Neural cell (in vitro differentiated cells): Measurements from ENCODE around the gene MSGN1. TPM values are rescaled to one million over a fixed set of nuclear protein-coding genes. Genes with fewer than 3 reads are reported as not detected.

Source experiments
- H2AFZ ChIP-seq: fragments of 200-600, 300-800 bp; sonication (generic), shearing (Covaris generic); 2 replicates; pipeline ENCODE4 v1.6.0; 2014; ENCODE audit warnings: low read depth, mild to moderate bottlenecking, antibody characterized with exemption, low read length, moderate library complexity
- H3F3A ChIP-seq: fragments of 200-600 bp; shearing (Covaris generic); 2 replicates; pipeline ENCODE4 v1.6.1; 2016; ENCODE audit warnings: mild to moderate bottlenecking, moderate library complexity, mixed read lengths, antibody characterized with exemption, low read length; ENCODE audit not compliant: insufficient read depth, poor library complexity, severe bottlenecking
- H3K27ac ChIP-seq: fragments of 200-600, 300-800 bp; sonication (generic), shearing (Covaris generic); 2 replicates; pipeline ENCODE4 v1.5.1; 2014; ENCODE audit warnings: mild to moderate bottlenecking, low read length, moderate library complexity
- H3K27me3 ChIP-seq: fragments of 300-800, 200-600 bp; sonication (generic), shearing (Covaris generic); 2 replicates; pipeline ENCODE4 v1.6.0; 2014; ENCODE audit warnings: mild to moderate bottlenecking, low read depth, low read length, moderate library complexity; ENCODE audit not compliant: insufficient read depth
- H3K36me3 ChIP-seq: fragments of 300-800, 200-600 bp; sonication (generic), shearing (Covaris generic); 2 replicates; pipeline ENCODE4 v1.5.1; 2014; ENCODE audit warnings: mild to moderate bottlenecking, antibody characterized with exemption, low read length, moderate library complexity; ENCODE audit not compliant: insufficient read depth
- H3K4me2 ChIP-seq: fragments of 300-800, 200-600 bp; sonication (generic), shearing (Covaris generic); 2 replicates; pipeline ENCODE4 v1.6.0; 2014; ENCODE audit warnings: mild to moderate bottlenecking, low read length
- H3K4me3 ChIP-seq: fragments of 300-800, 200-600 bp; sonication (generic), shearing (Covaris generic); 2 replicates; pipeline ENCODE4 v1.5.1; 2014; ENCODE audit warnings: mild to moderate bottlenecking, low read length, moderate library complexity
- H3K79me2 ChIP-seq: fragments of 200-600 bp; shearing (Covaris generic); replicated peaks from 2 replicates; pipeline ENCODE4 v1.6.0; 2014; ENCODE audit warnings: mild to moderate bottlenecking, low read length, moderate library complexity; ENCODE audit not compliant: insufficient read depth
- H3K9ac ChIP-seq: fragments of 300-800, 200-600 bp; sonication (generic), shearing (Covaris generic); 2 replicates; pipeline ENCODE4 v1.6.1; 2016; ENCODE audit warnings: mild to moderate bottlenecking, low read length, mixed read lengths
- H3K9me2 ChIP-seq: fragments of 200-600 bp; shearing (Covaris generic); 2 replicates; pipeline ENCODE4 v1.6.1; 2016; ENCODE audit warnings: mild to moderate bottlenecking, low read length, mixed read lengths; ENCODE audit not compliant: insufficient read depth
- H3K9me3 ChIP-seq: fragments of 200-600, 300-800 bp; sonication (generic), shearing (Covaris generic); 2 replicates; pipeline ENCODE4 v1.6.1; 2016; ENCODE audit warnings: mild to moderate bottlenecking, mixed run types, low read length, moderate library complexity, mixed read lengths
- H4K20me1 ChIP-seq: fragments of 200-600 bp; shearing (Covaris generic); 2 replicates; pipeline ENCODE4 v1.6.1; 2016; ENCODE audit warnings: mild to moderate bottlenecking, mixed run types; ENCODE audit not compliant: insufficient read depth
- EP300 ChIP-seq: fragments of 450-650 bp; conservative IDR thresholded peaks from 2 replicates; pipeline ENCODE4 v1.6.1; 2014; ENCODE audit warnings: antibody characterized with exemption, mild to moderate bottlenecking, moderate library complexity; ENCODE audit not compliant: poor library complexity, severe bottlenecking
- EZH2 ChIP-seq: fragments of 200-600, 300-800 bp; shearing (Covaris generic), sonication (generic); IDR thresholded peaks from 2 replicates; pipeline ENCODE4 v1.6.1; 2014; ENCODE audit warnings: antibody characterized with exemption, low read length, borderline replicate concordance, mild to moderate bottlenecking; ENCODE audit not compliant: insufficient read depth, poor library complexity, severe bottlenecking
- MXI1 ChIP-seq: fragments of 450-650 bp; conservative IDR thresholded peaks from 2 replicates; pipeline ENCODE4 v1.6.1; 2014; ENCODE audit warnings: antibody characterized with exemption, mild to moderate bottlenecking; ENCODE audit not compliant: poor library complexity, severe bottlenecking
- POLR2AphosphoS5 ChIP-seq: IDR thresholded peaks from 2 replicates; pipeline ENCODE4 v1.6.1; 2012
- RAD21 ChIP-seq: fragments of 450-650 bp; conservative IDR thresholded peaks from 2 replicates; pipeline ENCODE4 v1.6.1; 2014; ENCODE audit warnings: antibody characterized with exemption, mild to moderate bottlenecking, moderate library complexity
- SMC3 ChIP-seq: fragments of 450-650 bp; conservative IDR thresholded peaks from 2 replicates; pipeline ENCODE4 v1.6.1; 2014; ENCODE audit warnings: antibody characterized with exemption, mild to moderate bottlenecking, moderate library complexity; ENCODE audit not compliant: poor library complexity
- TAF1 ChIP-seq: IDR thresholded peaks from 2 replicates; pipeline ENCODE4 v1.6.1; 2012; ENCODE audit warnings: low read depth
- polyA plus RNA-seq: library from polyadenylated mRNA; depleted of rRNA; stranded (reverse); fragments of >200 nt; gene quantifications from 2 replicates; pipeline ENCODE4 v1.2.3, GENCODE V29; 2014
- TF ChIP-seq, protein P1 (sequence below): fragments of 450-650 bp; IDR thresholded peaks from 2 replicates; pipeline ENCODE4 v1.5.1; 2014; ENCODE audit warnings: antibody characterized with exemption, mild to moderate bottlenecking, moderate library complexity; ENCODE audit not compliant: poor library complexity, severe bottlenecking
- TF ChIP-seq, protein P2 (sequence below): IDR thresholded peaks from 2 replicates; pipeline ENCODE4 v1.6.1; 2012; ENCODE audit warnings: borderline replicate concordance

The MSGN1 gene
- polyA plus RNA-seq, 1 donor from 2014 or later: not detected

DNA sequence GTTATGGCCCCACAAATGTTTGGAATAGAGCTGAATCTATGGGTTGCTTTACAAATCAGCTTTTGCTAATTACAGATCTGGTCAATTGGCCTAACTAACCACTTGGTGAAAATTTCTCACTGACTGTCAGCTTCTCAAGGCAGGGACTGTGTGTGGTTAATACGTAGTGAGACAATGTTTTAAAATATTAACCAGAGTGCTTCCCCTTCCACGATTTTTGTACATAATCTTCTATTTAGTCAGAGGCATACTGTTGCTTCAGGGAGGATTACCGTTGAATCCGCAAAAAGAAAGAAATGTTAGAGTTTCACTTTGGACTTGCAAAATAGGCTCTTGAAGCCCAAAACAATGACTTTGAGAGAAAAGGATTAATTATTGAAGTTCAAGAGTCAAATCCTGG, 47.3 kb downstream of the MSGN1 start:
- TF ChIP-seq EZH2: no peak
- no peak for TF ChIP-seq POLR2AphosphoS5
- no peak for TF ChIP-seq TAF1
- TF ChIP-seq EP300: no peak
- no peak for TF ChIP-seq MXI1
- TF ChIP-seq, protein P1, sequence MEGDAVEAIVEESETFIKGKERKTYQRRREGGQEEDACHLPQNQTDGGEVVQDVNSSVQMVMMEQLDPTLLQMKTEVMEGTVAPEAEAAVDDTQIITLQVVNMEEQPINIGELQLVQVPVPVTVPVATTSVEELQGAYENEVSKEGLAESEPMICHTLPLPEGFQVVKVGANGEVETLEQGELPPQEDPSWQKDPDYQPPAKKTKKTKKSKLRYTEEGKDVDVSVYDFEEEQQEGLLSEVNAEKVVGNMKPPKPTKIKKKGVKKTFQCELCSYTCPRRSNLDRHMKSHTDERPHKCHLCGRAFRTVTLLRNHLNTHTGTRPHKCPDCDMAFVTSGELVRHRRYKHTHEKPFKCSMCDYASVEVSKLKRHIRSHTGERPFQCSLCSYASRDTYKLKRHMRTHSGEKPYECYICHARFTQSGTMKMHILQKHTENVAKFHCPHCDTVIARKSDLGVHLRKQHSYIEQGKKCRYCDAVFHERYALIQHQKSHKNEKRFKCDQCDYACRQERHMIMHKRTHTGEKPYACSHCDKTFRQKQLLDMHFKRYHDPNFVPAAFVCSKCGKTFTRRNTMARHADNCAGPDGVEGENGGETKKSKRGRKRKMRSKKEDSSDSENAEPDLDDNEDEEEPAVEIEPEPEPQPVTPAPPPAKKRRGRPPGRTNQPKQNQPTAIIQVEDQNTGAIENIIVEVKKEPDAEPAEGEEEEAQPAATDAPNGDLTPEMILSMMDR: no peak
- TF ChIP-seq SMC3: no peak
- H3F3A ChIP-seq: no peaks in the 10 kb centered on the region
- no peak overlapping the region for H3K4me2 ChIP-seq
- H3K4me3 ChIP-seq: no peak overlapping the region
- H3K9ac ChIP-seq: no peak overlapping the region
- no peaks in the 10 kb centered on the region for H3K27me3 ChIP-seq
- H3K79me2 ChIP-seq: no peaks in the 10 kb centered on the region
- no peaks in the 10 kb centered on the region for H4K20me1 ChIP-seq
- H2AFZ ChIP-seq: no peak overlapping the region
- no peak overlapping the region for H3K27ac ChIP-seq
- H3K9me3 ChIP-seq: no peaks in the 10 kb centered on the region
- H3K36me3 ChIP-seq: no peaks in the 10 kb centered on the region
- no peaks in the 10 kb centered on the region for H3K9me2 ChIP-seq

DNA sequence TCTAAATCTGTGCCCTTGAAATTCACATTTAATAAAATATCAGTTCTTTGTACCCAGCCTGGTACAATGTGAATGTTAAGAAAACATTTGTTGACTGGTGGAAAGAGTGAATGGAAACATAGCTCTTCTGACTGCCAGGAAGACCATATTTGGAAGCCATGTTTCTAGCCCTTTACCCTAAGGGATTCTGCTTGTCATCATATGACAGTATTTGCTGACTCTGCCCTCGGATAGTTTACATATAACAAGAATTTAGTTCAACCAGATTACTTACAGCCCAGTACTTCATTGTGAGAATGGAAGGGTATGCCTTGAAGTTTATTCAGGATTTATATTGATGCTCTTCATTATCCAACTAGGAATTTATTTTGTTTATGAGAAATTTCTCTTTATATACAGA, 48.4 kb downstream of the MSGN1 start:
- no peaks in the 10 kb centered on the region for H3K27me3 ChIP-seq
- no peaks in the 10 kb centered on the region for H3K36me3 ChIP-seq
- TF ChIP-seq, protein P1: no peak
- TF ChIP-seq POLR2AphosphoS5: peak; percentile 64
- TF ChIP-seq MXI1: no peak
- H3K9me3 ChIP-seq: no peaks in the 10 kb centered on the region
- no peak overlapping the region for H3K4me2 ChIP-seq
- H3F3A ChIP-seq: no peaks in the 10 kb centered on the region
- no peaks in the 10 kb centered on the region for H3K9me2 ChIP-seq
- no peak overlapping the region for H3K27ac ChIP-seq
- H2AFZ ChIP-seq: no peak overlapping the region
- H3K79me2 ChIP-seq: no peaks in the 10 kb centered on the region
- H3K4me3 ChIP-seq: no peak overlapping the region
- no peak overlapping the region for H3K9ac ChIP-seq
- H4K20me1 ChIP-seq: no peaks in the 10 kb centered on the region

DNA sequence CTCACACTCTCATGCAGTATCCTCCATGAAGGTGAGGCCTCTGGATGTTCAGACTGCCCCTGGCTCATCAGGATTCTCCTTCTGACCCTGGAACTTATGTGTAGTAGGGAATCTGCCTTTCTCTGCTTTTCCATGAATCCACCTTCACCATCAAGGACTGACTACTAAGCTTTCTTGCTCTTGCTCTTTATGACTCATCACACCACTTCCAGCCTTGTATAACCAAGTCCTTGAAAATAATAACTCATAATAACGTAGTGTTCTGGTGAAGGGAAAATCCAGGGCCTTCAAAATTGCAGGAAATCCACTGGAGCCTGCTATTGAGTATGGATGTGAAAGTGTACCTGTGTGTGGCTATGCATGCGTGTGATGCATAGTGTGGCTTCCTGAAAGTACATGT, 50.9 kb downstream of the MSGN1 start:
- TF ChIP-seq MXI1: no peak
- TF ChIP-seq, protein P1: no peak
- no peak for TF ChIP-seq RAD21
- no peak for TF ChIP-seq EP300
- no peak for TF ChIP-seq EZH2
- TF ChIP-seq TAF1: no peak
- no peak for TF ChIP-seq SMC3
- no peak for TF ChIP-seq POLR2AphosphoS5
- TF ChIP-seq, protein P2, sequence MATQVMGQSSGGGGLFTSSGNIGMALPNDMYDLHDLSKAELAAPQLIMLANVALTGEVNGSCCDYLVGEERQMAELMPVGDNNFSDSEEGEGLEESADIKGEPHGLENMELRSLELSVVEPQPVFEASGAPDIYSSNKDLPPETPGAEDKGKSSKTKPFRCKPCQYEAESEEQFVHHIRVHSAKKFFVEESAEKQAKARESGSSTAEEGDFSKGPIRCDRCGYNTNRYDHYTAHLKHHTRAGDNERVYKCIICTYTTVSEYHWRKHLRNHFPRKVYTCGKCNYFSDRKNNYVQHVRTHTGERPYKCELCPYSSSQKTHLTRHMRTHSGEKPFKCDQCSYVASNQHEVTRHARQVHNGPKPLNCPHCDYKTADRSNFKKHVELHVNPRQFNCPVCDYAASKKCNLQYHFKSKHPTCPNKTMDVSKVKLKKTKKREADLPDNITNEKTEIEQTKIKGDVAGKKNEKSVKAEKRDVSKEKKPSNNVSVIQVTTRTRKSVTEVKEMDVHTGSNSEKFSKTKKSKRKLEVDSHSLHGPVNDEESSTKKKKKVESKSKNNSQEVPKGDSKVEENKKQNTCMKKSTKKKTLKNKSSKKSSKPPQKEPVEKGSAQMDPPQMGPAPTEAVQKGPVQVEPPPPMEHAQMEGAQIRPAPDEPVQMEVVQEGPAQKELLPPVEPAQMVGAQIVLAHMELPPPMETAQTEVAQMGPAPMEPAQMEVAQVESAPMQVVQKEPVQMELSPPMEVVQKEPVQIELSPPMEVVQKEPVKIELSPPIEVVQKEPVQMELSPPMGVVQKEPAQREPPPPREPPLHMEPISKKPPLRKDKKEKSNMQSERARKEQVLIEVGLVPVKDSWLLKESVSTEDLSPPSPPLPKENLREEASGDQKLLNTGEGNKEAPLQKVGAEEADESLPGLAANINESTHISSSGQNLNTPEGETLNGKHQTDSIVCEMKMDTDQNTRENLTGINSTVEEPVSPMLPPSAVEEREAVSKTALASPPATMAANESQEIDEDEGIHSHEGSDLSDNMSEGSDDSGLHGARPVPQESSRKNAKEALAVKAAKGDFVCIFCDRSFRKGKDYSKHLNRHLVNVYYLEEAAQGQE: no peak
- Histone ChIP-seq H3K9me3 (no peaks in the 10 kb centered on the region), H4K20me1 (no peaks in the 10 kb centered on the region), H3K9me2 (no peaks in the 10 kb centered on the region), H3K27me3 (no peaks in the 10 kb centered on the region), H3K4me3 (no peak overlapping the region), H3K27ac (no peak overlapping the region), H3K36me3 (no peaks in the 10 kb centered on the region), H3K4me2 (no peak overlapping the region), H3K79me2 (no peaks in the 10 kb centered on the region), H3K9ac (no peak overlapping the region), H3F3A (no peaks in the 10 kb centered on the region), H2AFZ (no peak overlapping the region)
